ENCODE results near the gene SULT2B1.

DNA sequence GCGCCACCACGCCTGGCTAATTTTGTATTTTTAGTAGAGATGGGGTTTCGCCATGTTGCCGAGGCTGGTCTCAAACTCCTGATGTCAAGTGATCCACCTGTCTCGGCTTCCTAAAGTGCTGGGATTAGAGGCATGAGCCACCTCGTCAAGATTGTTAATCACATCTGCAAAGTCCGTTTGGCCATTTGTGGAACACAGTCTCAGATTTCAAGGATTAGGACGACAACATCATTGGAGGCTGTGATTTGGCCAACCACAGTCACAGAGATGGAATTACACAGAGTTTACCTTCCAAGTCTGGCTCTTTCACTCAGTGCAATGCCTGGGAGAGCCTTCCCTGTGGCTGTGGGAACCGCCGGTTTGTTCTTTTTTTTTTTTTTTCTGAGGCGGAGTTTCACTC is 17.8 kb downstream of the SULT2B1 start:
- TF ChIP-seq, protein P1, sequence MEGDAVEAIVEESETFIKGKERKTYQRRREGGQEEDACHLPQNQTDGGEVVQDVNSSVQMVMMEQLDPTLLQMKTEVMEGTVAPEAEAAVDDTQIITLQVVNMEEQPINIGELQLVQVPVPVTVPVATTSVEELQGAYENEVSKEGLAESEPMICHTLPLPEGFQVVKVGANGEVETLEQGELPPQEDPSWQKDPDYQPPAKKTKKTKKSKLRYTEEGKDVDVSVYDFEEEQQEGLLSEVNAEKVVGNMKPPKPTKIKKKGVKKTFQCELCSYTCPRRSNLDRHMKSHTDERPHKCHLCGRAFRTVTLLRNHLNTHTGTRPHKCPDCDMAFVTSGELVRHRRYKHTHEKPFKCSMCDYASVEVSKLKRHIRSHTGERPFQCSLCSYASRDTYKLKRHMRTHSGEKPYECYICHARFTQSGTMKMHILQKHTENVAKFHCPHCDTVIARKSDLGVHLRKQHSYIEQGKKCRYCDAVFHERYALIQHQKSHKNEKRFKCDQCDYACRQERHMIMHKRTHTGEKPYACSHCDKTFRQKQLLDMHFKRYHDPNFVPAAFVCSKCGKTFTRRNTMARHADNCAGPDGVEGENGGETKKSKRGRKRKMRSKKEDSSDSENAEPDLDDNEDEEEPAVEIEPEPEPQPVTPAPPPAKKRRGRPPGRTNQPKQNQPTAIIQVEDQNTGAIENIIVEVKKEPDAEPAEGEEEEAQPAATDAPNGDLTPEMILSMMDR (conservative IDR thresholded peaks at IDR 0.05): no peak
- TF ChIP-seq EZH2 (IDR thresholded peaks at IDR 0.05; ENCODE audit: low read depth): no peak
